ENCODE data around the gene NOC2L.

The NOC2L gene

GRCh38 chr1:938088-938683, 20.9 kb downstream of the NOC2L start:
- DNase-seq: peak; percentile 81

GRCh38 chr1:937521-937920, 21.5 kb downstream of the NOC2L start:
- DNase-seq: no peak
- Histone ChIP-seq H3K9me3 (ENCODE audit: severe bottlenecking) (no peaks in the 10 kb centered on the region), H3K4me3 (ENCODE audit: low read depth, low read length) (no peak overlapping the region), H3K36me3 (peaks cover 3% of the 10 kb centered on the region; the same call in 1 of the 2 replicates), H3K27me3 (ENCODE audit: insufficient read depth, low read depth, severe bottlenecking) (no peaks in the 10 kb centered on the region), H3K27ac (no peak overlapping the region; the same call in 1 of the 2 replicates)
- TF ChIP-seq CTCF (IDR thresholded peaks at IDR 0.05; ENCODE audit: low read depth, low read length): no peak

More at GRCh38 chr1:938088-938683, 20.9 kb downstream of the NOC2L start:
- Histone ChIP-seq H3K9me3 (ENCODE audit: severe bottlenecking) (no peaks in the 10 kb centered on the region), H3K27ac (no peak overlapping the region; the same call in 1 of the 2 replicates), H3K4me3 (ENCODE audit: low read depth, low read length) (no peak overlapping the region), H3K36me3 (peaks cover 3% of the 10 kb centered on the region; the same call in 1 of the 2 replicates), H3K27me3 (ENCODE audit: insufficient read depth, low read depth, severe bottlenecking) (no peaks in the 10 kb centered on the region)
- TF ChIP-seq CTCF (IDR thresholded peaks at IDR 0.05; ENCODE audit: low read depth, low read length): peak; percentile 82

- H3K27me3 ChIP-seq (ENCODE audit: insufficient read depth, low read depth, severe bottlenecking): no peaks in the 10 kb centered on the region
- no peak overlapping the region for H3K4me3 ChIP-seq (ENCODE audit: low read depth, low read length)
- H3K27ac ChIP-seq: no peak overlapping the region
- peaks cover 7% of the 10 kb centered on the region for H3K36me3 ChIP-seq
- H3K9me3 ChIP-seq (ENCODE audit: severe bottlenecking): no peaks in the 10 kb centered on the region
- TF ChIP-seq CTCF (IDR thresholded peaks at IDR 0.05; ENCODE audit: low read depth, low read length): no peak
- no peak for DNase-seq
Measured at GRCh38 chr1:936348-937264, 22.4 kb downstream of the NOC2L start.

- Histone ChIP-seq H3K4me3 (ENCODE audit: low read depth, low read length) (peak overlapping the region; percentile 37), H3K9me3 (ENCODE audit: severe bottlenecking) (no peaks in the 10 kb centered on the region), H3K36me3 (peaks cover 12% of the 10 kb centered on the region), H3K27me3 (ENCODE audit: insufficient read depth, low read depth, severe bottlenecking) (no peaks in the 10 kb centered on the region), H3K27ac (peak overlapping the region; percentile 37; the same call in 1 of the 2 replicates)
- peak; percentile 86 for DNase-seq
- TF ChIP-seq CTCF (IDR thresholded peaks at IDR 0.05; ENCODE audit: low read depth, low read length): no peak
Measured at GRCh38 chr1:935751-936231, 23.3 kb downstream of the NOC2L start.

GRCh38 chr1:934991-935750, 23.9 kb downstream of the NOC2L start:
- peak overlapping the region; percentile 37; the same call in 1 of the 2 replicates for H3K27ac ChIP-seq
- peaks cover 18% of the 10 kb centered on the region for H3K36me3 ChIP-seq
- H3K4me3 ChIP-seq (ENCODE audit: low read depth, low read length): peak overlapping the region; percentile 37
- DNase-seq: no peak
- H3K27me3 ChIP-seq (ENCODE audit: insufficient read depth, low read depth, severe bottlenecking): no peaks in the 10 kb centered on the region
- H3K9me3 ChIP-seq (ENCODE audit: severe bottlenecking): no peaks in the 10 kb centered on the region
- TF ChIP-seq CTCF (IDR thresholded peaks at IDR 0.05; ENCODE audit: low read depth, low read length): no peak

All from WERI-Rb-1 (cell line).